ENCODE data around the gene YARS1.
"Not testable (repeated sequence)": the region's sequence is repeated elsewhere in the genome, so short reads cannot be mapped to it uniquely, and the experiment has no call there.

Gene YARS1

DNA sequence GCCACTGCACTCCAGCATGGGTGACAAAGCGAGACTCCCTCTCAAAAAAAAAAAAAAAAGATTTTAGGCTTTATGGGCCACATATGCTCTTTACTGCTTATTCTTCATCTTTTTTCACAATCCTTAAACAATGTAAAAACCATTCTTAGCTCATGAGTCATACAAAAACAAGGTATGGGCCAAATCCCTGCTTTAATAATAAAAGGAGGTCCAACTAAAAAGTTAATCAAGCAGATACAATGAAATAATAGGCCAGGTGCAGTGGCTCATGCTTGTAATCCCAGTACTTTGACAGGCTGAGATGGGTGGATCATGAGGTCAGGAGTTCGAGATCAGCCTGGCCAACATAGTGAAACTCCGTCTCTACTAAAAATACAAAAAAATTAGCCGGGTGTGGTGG, 21.4 kb downstream of the YARS1 start:
- H3K18ac ChIP-seq (ENCODE audit: low read length); H3K4ac ChIP-seq (ENCODE audit: low read depth, low read length); H2BK5ac ChIP-seq (ENCODE audit: low read length); H3K4me2 ChIP-seq (ENCODE audit: low read length); H3K4me1 ChIP-seq (ENCODE audit: control insufficient read depth, low read depth, low read length); H3K23ac ChIP-seq (ENCODE audit: low read length); H3K56ac ChIP-seq (ENCODE audit: low read length); H3K27me3 ChIP-seq (ENCODE audit: insufficient read depth, low read length, poor library complexity); DNase-seq; H3K4me3 ChIP-seq (ENCODE audit: low read length); H2BK15ac ChIP-seq (replicated peaks; ENCODE audit: low read depth); H4K5ac ChIP-seq (ENCODE audit: low read length); H4K8ac ChIP-seq (ENCODE audit: low read depth, low read length); H2AK5ac ChIP-seq (ENCODE audit: low read length); H3K79me2 ChIP-seq (ENCODE audit: control insufficient read depth, insufficient read depth, low read length); H2BK120ac ChIP-seq (ENCODE audit: low read depth, low read length); H3K79me1 ChIP-seq (ENCODE audit: low read length); H3K27ac ChIP-seq (ENCODE audit: low read depth, low read length); H3K9ac ChIP-seq (ENCODE audit: low read length): not testable (repeated sequence)
- peaks cover 11% of the 10 kb centered on the region for H3K36me3 ChIP-seq (ENCODE audit: control insufficient read depth, insufficient read depth, low read length)
- no CpG with 5 or more reads among the region's 4 CpGs for WGBS (ENCODE audit: extremely low coverage, insufficient coverage, low lambda C conversion rate)

DNA sequence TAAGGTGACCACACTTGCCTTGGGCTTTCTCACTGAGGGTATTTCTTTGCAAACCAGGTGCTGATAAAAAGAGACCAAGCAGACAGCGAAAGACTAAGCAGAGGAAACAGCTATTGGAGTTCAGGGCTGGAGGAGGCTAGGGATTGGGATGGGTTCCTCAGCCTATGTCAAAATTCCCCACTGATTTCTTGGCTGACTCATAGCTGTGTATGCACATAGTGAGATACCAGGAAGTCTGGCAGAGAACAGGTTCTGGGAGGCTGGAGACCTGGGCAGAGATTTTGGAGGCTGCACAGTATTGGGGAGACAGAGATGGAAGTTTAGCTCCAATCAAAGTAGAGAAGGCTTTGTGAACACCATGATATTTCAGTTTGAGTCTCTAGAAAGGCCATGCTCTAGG, 25.3 kb downstream of the YARS1 start:
- Histone ChIP-seq H3K4me3 (ENCODE audit: low read length) (no peak overlapping the region), H2BK120ac (ENCODE audit: low read depth, low read length) (no peak overlapping the region), H3K56ac (ENCODE audit: low read length) (no peak overlapping the region), H3K23ac (ENCODE audit: low read length) (no peak overlapping the region), H4K8ac (ENCODE audit: low read depth, low read length) (no peak overlapping the region), H3K79me2 (ENCODE audit: control insufficient read depth, insufficient read depth, low read length) (no peaks in the 10 kb centered on the region), H2BK5ac (ENCODE audit: low read length) (no peak overlapping the region), H3K27me3 (ENCODE audit: insufficient read depth, low read length, poor library complexity) (no peaks in the 10 kb centered on the region), H3K79me1 (ENCODE audit: low read length) (peaks cover 2% of the 10 kb centered on the region), H3K27ac (ENCODE audit: low read depth, low read length) (no peak overlapping the region), H3K4me2 (ENCODE audit: low read length) (no peak overlapping the region), H2AK5ac (ENCODE audit: low read length) (no peak overlapping the region), H3K4me1 (ENCODE audit: control insufficient read depth, low read depth, low read length) (no peaks in the 10 kb centered on the region), H3K4ac (ENCODE audit: low read depth, low read length) (no peak overlapping the region), H2BK15ac (replicated peaks; ENCODE audit: low read depth) (no peak overlapping the region), H3K9ac (ENCODE audit: low read length) (no peak overlapping the region), H3K18ac (ENCODE audit: low read length) (no peak overlapping the region), H3K36me3 (ENCODE audit: control insufficient read depth, insufficient read depth, low read length) (peaks cover 13% of the 10 kb centered on the region), H4K5ac (ENCODE audit: low read length) (no peak overlapping the region)
- no peak for DNase-seq
- WGBS (ENCODE audit: extremely low coverage, insufficient coverage, low lambda C conversion rate) = no CpG with 5 or more reads among the region's 1 CpG

DNA sequence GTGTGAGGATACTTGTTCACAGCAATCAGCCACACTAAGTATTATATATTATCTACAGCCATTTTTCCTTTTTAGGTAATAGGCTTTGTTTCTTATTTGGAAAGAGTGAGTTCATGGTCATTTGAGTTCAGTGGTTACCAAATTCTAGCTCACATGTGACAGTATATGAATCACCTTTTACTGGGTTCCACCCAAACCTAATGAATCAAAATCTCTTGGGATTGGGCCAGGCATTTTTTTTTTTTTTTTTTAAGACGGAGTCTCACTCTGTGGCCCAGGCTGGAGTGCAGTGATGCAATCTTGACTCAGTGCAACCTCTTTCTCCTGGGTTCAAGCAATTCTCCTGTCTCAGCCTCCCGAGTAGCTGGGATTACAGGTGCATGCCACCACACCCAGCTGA, 27.8 kb downstream of the YARS1 start:
- not testable (repeated sequence) for H3K56ac ChIP-seq (ENCODE audit: low read length); H2BK120ac ChIP-seq (ENCODE audit: low read depth, low read length); H3K27me3 ChIP-seq (ENCODE audit: insufficient read depth, low read length, poor library complexity); H3K79me1 ChIP-seq (ENCODE audit: low read length); H4K8ac ChIP-seq (ENCODE audit: low read depth, low read length); H2AK5ac ChIP-seq (ENCODE audit: low read length); H3K79me2 ChIP-seq (ENCODE audit: control insufficient read depth, insufficient read depth, low read length); H3K18ac ChIP-seq (ENCODE audit: low read length); H3K27ac ChIP-seq (ENCODE audit: low read depth, low read length); H3K23ac ChIP-seq (ENCODE audit: low read length); H3K9ac ChIP-seq (ENCODE audit: low read length); H3K4ac ChIP-seq (ENCODE audit: low read depth, low read length); H3K4me1 ChIP-seq (ENCODE audit: control insufficient read depth, low read depth, low read length); H3K4me3 ChIP-seq (ENCODE audit: low read length); H4K5ac ChIP-seq (ENCODE audit: low read length); H3K4me2 ChIP-seq (ENCODE audit: low read length); H2BK5ac ChIP-seq (ENCODE audit: low read length); DNase-seq; H2BK15ac ChIP-seq (replicated peaks; ENCODE audit: low read depth)
- no CpG with 5 or more reads among the region's 2 CpGs for WGBS (ENCODE audit: extremely low coverage, insufficient coverage, low lambda C conversion rate)
- H3K36me3 ChIP-seq (ENCODE audit: control insufficient read depth, insufficient read depth, low read length) = peaks cover 22% of the 10 kb centered on the region

DNA sequence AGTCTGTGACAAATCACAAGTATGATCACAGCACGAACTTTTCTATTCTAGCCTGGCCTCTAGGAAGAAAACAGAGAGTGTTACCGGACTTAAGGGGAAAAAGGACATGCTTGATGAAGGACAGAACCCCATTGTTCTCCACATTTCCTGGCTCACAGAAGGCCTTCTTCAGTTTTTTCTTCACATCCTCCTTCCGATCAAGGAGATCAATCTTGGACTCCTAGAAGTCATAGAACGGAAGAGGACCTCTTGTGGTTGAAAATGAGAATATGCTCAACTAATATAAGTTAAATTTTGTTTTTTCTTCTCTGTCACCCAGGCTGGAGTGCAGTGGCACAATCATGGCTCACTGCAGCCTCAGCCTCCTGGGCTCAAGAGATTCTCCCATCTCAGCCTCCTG, 30.3 kb downstream of the YARS1 start:
- Histone ChIP-seq H4K8ac (ENCODE audit: low read depth, low read length) (no peak overlapping the region), H3K4me1 (ENCODE audit: control insufficient read depth, low read depth, low read length) (no peaks in the 10 kb centered on the region), H3K4me3 (ENCODE audit: low read length) (no peak overlapping the region), H2BK120ac (ENCODE audit: low read depth, low read length) (no peak overlapping the region), H3K27ac (ENCODE audit: low read depth, low read length) (no peak overlapping the region), H3K36me3 (ENCODE audit: control insufficient read depth, insufficient read depth, low read length) (peaks cover 35% of the 10 kb centered on the region), H3K23ac (ENCODE audit: low read length) (no peak overlapping the region), H2BK5ac (ENCODE audit: low read length) (no peak overlapping the region), H2AK5ac (ENCODE audit: low read length) (no peak overlapping the region), H2BK15ac (replicated peaks; ENCODE audit: low read depth) (no peak overlapping the region), H3K4me2 (ENCODE audit: low read length) (no peak overlapping the region), H3K18ac (ENCODE audit: low read length) (no peak overlapping the region), H3K56ac (ENCODE audit: low read length) (no peak overlapping the region), H3K79me2 (ENCODE audit: control insufficient read depth, insufficient read depth, low read length) (no peaks in the 10 kb centered on the region), H3K27me3 (ENCODE audit: insufficient read depth, low read length, poor library complexity) (no peaks in the 10 kb centered on the region), H3K79me1 (ENCODE audit: low read length) (peaks cover 3% of the 10 kb centered on the region), H4K5ac (ENCODE audit: low read length) (no peak overlapping the region), H3K9ac (ENCODE audit: low read length) (no peak overlapping the region), H3K4ac (ENCODE audit: low read depth, low read length) (no peak overlapping the region)
- no peak for DNase-seq
- no CpG with 5 or more reads among the region's 4 CpGs for WGBS (ENCODE audit: extremely low coverage, insufficient coverage, low lambda C conversion rate)

DNA sequence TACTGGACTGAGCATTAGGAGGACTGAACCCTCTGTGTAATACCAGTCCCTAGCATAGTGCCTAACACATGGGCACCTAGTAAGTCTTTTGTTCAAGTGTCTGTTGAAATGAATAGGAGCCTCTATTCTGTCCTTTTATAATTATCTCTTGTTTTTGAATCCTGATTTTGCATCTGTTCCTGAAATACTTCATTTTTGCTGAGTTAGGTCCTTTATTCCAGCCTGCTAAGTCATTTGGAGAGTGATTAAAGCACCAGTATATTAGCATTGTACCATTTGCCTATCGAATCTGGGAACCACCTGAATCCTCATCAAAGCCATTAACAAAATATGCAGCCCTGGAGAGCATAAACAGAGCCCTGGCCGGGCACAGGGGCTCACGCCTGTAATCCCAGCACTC, 32.3 kb downstream of the YARS1 start:
- Histone ChIP-seq H3K23ac (ENCODE audit: low read length) (no peak overlapping the region), H4K8ac (ENCODE audit: low read depth, low read length) (no peak overlapping the region), H3K9ac (ENCODE audit: low read length) (no peak overlapping the region), H3K18ac (ENCODE audit: low read length) (no peak overlapping the region), H3K4me2 (ENCODE audit: low read length) (no peak overlapping the region), H2BK5ac (ENCODE audit: low read length) (no peak overlapping the region), H3K56ac (ENCODE audit: low read length) (no peak overlapping the region), H4K5ac (ENCODE audit: low read length) (no peak overlapping the region), H2AK5ac (ENCODE audit: low read length) (no peak overlapping the region), H3K4me3 (ENCODE audit: low read length) (no peak overlapping the region), H2BK120ac (ENCODE audit: low read depth, low read length) (no peak overlapping the region), H3K4ac (ENCODE audit: low read depth, low read length) (no peak overlapping the region), H3K36me3 (ENCODE audit: control insufficient read depth, insufficient read depth, low read length) (peaks cover 44% of the 10 kb centered on the region), H3K27me3 (ENCODE audit: insufficient read depth, low read length, poor library complexity) (no peaks in the 10 kb centered on the region), H3K79me1 (ENCODE audit: low read length) (peaks cover 3% of the 10 kb centered on the region), H3K79me2 (ENCODE audit: control insufficient read depth, insufficient read depth, low read length) (no peaks in the 10 kb centered on the region), H3K4me1 (ENCODE audit: control insufficient read depth, low read depth, low read length) (no peaks in the 10 kb centered on the region), H3K27ac (ENCODE audit: low read depth, low read length) (no peak overlapping the region), H2BK15ac (replicated peaks; ENCODE audit: low read depth) (no peak overlapping the region)
- DNase-seq = no peak
- WGBS (ENCODE audit: extremely low coverage, insufficient coverage, low lambda C conversion rate) = no CpG with 5 or more reads among the region's 3 CpGs

DNA sequence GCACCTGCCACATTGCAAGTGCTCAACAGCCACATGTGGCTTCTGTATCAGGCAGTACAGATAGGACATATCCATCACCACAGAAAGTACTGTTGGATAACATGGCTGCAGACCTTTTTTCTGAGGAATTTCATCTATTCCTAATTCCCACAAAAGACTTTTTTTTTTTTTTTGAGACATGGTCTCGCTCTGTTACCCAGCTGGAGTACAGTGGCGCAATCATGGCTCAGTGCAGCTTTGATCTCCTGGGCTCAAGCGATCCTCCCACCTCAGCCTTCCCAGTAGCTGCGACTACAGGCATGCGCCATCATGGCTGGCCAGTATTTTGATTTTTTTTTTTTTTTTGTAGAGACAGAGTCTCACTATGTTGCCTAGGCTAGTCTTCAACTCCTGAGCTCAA, 33.3 kb downstream of the YARS1 start:
- Histone ChIP-seq H3K18ac (ENCODE audit: low read length) (no peak overlapping the region), H3K4me1 (ENCODE audit: control insufficient read depth, low read depth, low read length) (no peaks in the 10 kb centered on the region), H2BK15ac (replicated peaks; ENCODE audit: low read depth) (no peak overlapping the region), H3K23ac (ENCODE audit: low read length) (no peak overlapping the region), H3K4me3 (ENCODE audit: low read length) (no peak overlapping the region), H3K9ac (ENCODE audit: low read length) (no peak overlapping the region), H2AK5ac (ENCODE audit: low read length) (no peak overlapping the region), H3K4ac (ENCODE audit: low read depth, low read length) (no peak overlapping the region), H4K5ac (ENCODE audit: low read length) (no peak overlapping the region), H3K79me1 (ENCODE audit: low read length) (peaks cover 3% of the 10 kb centered on the region), H3K79me2 (ENCODE audit: control insufficient read depth, insufficient read depth, low read length) (no peaks in the 10 kb centered on the region), H4K8ac (ENCODE audit: low read depth, low read length) (no peak overlapping the region), H3K27ac (ENCODE audit: low read depth, low read length) (no peak overlapping the region), H2BK120ac (ENCODE audit: low read depth, low read length) (no peak overlapping the region), H2BK5ac (ENCODE audit: low read length) (no peak overlapping the region), H3K27me3 (ENCODE audit: insufficient read depth, low read length, poor library complexity) (no peaks in the 10 kb centered on the region), H3K56ac (ENCODE audit: low read length) (no peak overlapping the region), H3K4me2 (ENCODE audit: low read length) (no peak overlapping the region), H3K36me3 (ENCODE audit: control insufficient read depth, insufficient read depth, low read length) (peaks cover 53% of the 10 kb centered on the region)
- no CpG with 5 or more reads among the region's 5 CpGs for WGBS (ENCODE audit: extremely low coverage, insufficient coverage, low lambda C conversion rate)
- DNase-seq = no peak

All from mesendoderm (in vitro differentiated cells).